HAP-1 (cell line): ENCODE data around the gene HS3ST1.

ENCODE experiments used
- DNase-seq, 2 experiments: peaks; one replicate each; pipeline ENCODE4 v3.0.0-alpha.2; 2016 to 2020; ENCODE audit warnings: low spot score in 2 of 2
- H3K27me3 ChIP-seq: fragments of 250-450 bp; sonication (Bioruptor Pico); 2 replicates; pipeline ENCODE4 v1.5.1; 2020; ENCODE audit warnings: low read depth, mild to moderate bottlenecking, moderate library complexity
- H3K36me3 ChIP-seq: fragments of 250-450 bp; sonication (Bioruptor Pico); replicated peaks from 2 replicates; pipeline ENCODE4 v1.5.1; 2020; ENCODE audit warnings: mild to moderate bottlenecking
- H3K4me1 ChIP-seq: fragments of 250-450 bp; sonication (Bioruptor Pico); 2 replicates; pipeline ENCODE4 v1.5.1; 2020; ENCODE audit warnings: mild to moderate bottlenecking
- H3K4me3 ChIP-seq: fragments of 250-450 bp; sonication (Bioruptor Pico); 2 replicates; pipeline ENCODE4 v1.5.1; 2020; ENCODE audit warnings: mild to moderate bottlenecking, moderate library complexity
- H3K9me3 ChIP-seq: fragments of 250-450 bp; sonication (Bioruptor Pico); 2 replicates; pipeline ENCODE4 v1.5.1; 2020; ENCODE audit warnings: mild to moderate bottlenecking, moderate library complexity
- in situ Hi-C: fragments of 300-500 bp; cut with MboI; formaldehyde crosslinking; loops from 3 replicates; pipeline ENCODE4 v1.14.3; 2020; ENCODE audit warnings: low sequenced_read_pairs, inconsistent platforms, mixed read lengths

HS3ST1 gene

DNA sequence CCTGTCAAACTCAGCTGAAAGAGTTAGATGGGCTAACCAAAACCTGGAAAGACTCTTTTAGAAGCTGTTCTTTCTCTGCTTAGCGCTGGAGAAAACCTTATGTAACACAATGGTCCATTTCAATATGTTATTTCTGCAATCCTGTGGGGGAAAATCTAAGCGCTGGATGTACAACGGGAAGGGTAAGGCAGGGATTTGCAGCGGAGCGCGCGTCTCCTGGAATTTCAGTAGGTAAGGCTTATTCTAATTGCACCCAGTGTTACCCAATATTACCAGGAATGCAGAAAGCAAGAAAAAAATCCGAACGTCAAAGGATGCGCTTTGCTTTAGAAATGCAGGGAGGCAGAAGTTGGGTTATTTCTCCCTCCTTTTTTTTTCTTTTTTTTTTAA, 2.0 kb downstream of the HS3ST1 start:
- Histone ChIP-seq H3K4me1 (no peaks in the 10 kb centered on the region), H3K36me3 (no peaks in the 10 kb centered on the region), H3K4me3 (no peak overlapping the region), H3K9me3 (no peaks in the 10 kb centered on the region), H3K27me3 (no peaks in the 10 kb centered on the region)
- in situ Hi-C loops = no loop called here
- no peak for DNase-seq

DNA sequence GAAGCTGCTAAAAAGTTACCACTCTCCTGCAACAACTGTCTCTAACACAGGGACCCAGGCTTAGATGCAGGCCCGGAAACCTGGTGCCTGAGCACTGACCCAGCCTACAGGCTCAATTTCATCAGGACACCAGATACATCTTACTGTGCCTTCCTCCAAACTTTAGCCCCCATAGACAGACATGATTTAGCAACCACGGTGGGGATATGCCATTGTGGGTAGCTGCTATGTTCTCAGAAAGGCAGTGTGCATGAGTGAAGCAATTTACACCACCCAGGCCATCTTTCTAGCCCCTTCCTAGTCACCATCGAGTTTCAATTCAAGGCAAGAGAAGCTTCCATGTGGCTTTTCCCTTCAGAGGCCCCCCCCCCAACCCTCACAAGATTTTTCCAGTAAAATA, 2.7 kb downstream of the HS3ST1 start:
- H3K4me1 ChIP-seq = no peaks in the 10 kb centered on the region
- no peaks in the 10 kb centered on the region for H3K27me3 ChIP-seq
- in situ Hi-C loops = no loop called here
- DNase-seq = no peak
- H3K36me3 ChIP-seq = no peaks in the 10 kb centered on the region
- no peak overlapping the region for H3K4me3 ChIP-seq
- H3K9me3 ChIP-seq = no peaks in the 10 kb centered on the region

DNA sequence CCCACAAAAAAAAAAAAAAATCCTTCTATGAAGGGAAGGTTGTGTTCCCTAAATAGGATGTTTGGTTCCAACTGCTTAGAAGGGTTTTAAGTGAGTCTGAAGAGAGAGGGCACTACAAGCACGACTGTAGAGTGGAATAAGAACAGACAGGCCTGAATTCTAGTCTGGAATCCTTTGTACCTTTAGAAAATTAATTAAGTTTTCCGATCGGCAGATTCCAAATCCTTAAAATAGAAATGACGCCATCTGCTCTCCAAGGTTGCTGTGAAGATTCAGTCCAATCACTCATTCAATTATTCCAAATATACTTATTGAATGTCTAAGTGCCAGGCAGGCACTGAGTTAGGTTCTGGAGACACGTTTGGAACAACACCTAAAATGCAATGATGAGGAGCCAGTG, 3.8 kb downstream of the HS3ST1 start:
- DNase-seq = no peak
- no peaks in the 10 kb centered on the region for H3K9me3 ChIP-seq
- no peaks in the 10 kb centered on the region for H3K4me1 ChIP-seq
- H3K4me3 ChIP-seq = no peak overlapping the region
- in situ Hi-C loops = no loop called here
- no peaks in the 10 kb centered on the region for H3K36me3 ChIP-seq
- H3K27me3 ChIP-seq = no peaks in the 10 kb centered on the region

DNA sequence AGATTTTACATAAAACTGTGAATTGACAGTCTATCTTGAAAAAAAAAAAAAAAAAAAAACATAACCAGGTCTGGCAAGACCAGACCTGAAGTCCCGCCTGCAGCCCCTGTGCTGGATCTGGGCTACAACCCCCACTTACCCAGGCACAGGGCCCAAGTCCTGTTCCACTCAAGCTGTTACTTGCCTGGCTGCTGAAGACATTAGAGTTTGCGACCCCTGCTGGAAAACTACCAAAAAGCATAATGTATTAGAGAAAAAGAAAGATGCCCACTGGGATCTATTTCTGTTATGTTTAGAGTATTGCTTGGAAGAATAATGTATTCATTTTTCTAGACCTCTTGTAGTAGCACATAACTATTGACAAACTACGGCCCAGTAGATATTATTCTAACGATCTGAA, 4.7 kb downstream of the HS3ST1 start:
- in situ Hi-C loops = no loop called here
- Histone ChIP-seq H3K9me3 (no peaks in the 10 kb centered on the region), H3K36me3 (no peaks in the 10 kb centered on the region), H3K27me3 (no peaks in the 10 kb centered on the region), H3K4me1 (no peaks in the 10 kb centered on the region), H3K4me3 (no peak overlapping the region)
- peak in 1 of 2 experiments; percentile 8 for DNase-seq

DNA sequence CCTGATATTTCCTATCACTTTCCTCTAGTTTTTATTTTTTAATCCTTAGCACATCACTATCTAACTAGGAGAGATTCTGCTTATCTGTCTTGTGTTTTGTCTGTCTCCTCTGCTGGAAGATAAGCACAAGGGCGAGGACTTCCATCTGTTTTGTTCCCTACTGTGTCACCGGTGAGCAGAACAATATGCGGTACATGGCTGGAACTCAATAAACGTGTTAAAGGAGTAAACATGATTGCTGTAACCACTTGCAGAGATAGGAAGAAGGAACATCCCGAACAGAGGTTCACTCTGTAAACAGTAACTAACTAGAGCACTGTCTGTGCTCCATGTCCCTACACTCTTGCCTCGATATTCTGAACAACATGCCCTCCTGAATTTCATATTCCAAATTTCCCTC, 5.2 kb downstream of the HS3ST1 start:
- Histone ChIP-seq H3K27me3 (no peaks in the 10 kb centered on the region), H3K9me3 (no peaks in the 10 kb centered on the region), H3K36me3 (no peaks in the 10 kb centered on the region), H3K4me1 (no peaks in the 10 kb centered on the region), H3K4me3 (no peak overlapping the region)
- in situ Hi-C loops = no loop called here
- no peak for DNase-seq

DNA sequence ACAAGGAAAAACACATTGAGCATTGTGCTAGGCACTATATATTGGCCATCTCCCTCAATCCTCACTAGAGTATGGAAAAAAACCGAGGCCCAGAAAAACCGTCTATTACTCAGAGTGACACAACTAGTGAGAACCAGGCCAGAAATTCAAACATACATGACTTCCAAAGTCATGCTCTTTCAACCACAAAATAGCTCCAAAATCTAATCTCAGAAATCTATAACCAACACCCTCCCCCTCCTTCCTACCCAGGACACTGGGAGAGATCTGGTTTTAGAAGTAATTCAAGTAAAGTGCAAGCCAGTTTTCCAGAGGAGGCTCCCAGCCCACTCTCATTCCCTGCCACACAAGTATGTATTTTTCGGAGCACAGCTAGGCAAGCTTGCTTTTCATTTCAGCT, 7.6 kb downstream of the HS3ST1 start:
- H3K27me3 ChIP-seq = no peaks in the 10 kb centered on the region
- no peaks in the 10 kb centered on the region for H3K9me3 ChIP-seq
- H3K36me3 ChIP-seq = no peaks in the 10 kb centered on the region
- no peak overlapping the region for H3K4me3 ChIP-seq
- H3K4me1 ChIP-seq = no peaks in the 10 kb centered on the region
- in situ Hi-C loops = no loop called here
- no peak for DNase-seq

DNA sequence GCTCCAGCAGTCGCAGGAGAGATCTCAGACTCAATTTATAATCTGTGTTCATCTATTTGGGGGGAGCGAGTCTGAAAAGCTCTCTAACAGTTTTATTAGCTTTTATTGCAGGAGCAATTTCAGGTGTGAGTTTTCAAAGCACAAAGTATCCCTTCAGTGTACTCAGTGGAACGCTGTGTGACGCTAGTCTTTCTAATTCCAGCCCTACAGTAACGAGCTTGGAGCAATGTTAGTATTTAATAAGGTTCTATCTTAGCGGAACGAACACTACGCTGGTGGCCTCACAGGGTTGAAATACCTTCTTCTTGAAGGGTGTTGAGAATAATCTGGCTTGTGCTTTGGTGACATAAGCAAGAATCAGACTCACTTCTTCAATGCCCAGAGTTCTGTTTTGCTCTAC, 8.4 kb downstream of the HS3ST1 start:
- no peak for DNase-seq
- in situ Hi-C loops = no loop called here
- H3K36me3 ChIP-seq = no peaks in the 10 kb centered on the region
- no peak overlapping the region for H3K4me3 ChIP-seq
- H3K4me1 ChIP-seq = no peaks in the 10 kb centered on the region
- H3K27me3 ChIP-seq = no peaks in the 10 kb centered on the region
- H3K9me3 ChIP-seq = no peaks in the 10 kb centered on the region

DNA sequence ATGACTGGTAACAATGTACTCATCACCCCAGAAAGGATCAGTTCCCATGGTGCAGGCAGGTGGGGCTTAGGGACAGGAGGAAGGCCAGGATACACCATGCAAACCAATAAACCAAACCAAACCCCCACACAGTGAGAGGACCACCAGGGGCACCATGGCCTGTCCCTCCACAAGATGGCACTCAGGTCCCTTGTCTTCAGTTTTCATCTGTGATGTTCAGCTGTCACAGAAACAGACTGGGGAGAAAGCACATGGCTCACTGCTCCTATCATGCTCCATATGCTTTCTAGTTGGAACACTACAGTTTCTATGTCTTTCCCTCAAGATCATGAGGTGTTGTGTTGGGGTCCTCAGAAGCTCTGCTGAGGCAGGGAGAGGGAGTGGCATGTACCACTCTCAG, 10.1 kb downstream of the HS3ST1 start:
- in situ Hi-C loops = no loop called here
- H3K4me3 ChIP-seq = no peak overlapping the region

DNA sequence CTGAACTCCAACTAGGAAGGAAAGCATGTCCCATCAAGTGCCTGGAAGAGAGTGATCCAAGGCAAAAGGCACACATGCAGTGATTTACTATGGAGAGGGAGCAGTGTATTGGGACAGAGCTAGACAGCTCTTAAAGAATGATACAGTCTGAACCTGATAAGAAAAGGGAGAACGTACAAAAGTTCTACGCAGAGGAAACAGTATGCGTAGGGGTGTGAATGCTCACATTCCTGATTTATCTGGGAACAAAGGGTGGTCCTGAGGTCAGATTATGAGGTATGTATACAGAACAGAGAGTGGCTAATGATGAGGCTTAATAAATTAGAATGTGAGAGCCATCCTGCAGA, 12.0 kb downstream of the HS3ST1 start:
- in situ Hi-C loops = no loop called here
- no peak overlapping the region for H3K4me3 ChIP-seq
- no peak for DNase-seq
- no peaks in the 10 kb centered on the region for H3K9me3 ChIP-seq
- H3K36me3 ChIP-seq = no peaks in the 10 kb centered on the region
- H3K4me1 ChIP-seq = no peaks in the 10 kb centered on the region
- no peaks in the 10 kb centered on the region for H3K27me3 ChIP-seq

More for the DNA sequence above, 10.1 kb downstream of the HS3ST1 start:
- DNase-seq = no peak
- Histone ChIP-seq H3K4me1 (no peaks in the 10 kb centered on the region), H3K27me3 (no peaks in the 10 kb centered on the region), H3K9me3 (no peaks in the 10 kb centered on the region), H3K36me3 (no peaks in the 10 kb centered on the region)

DNA sequence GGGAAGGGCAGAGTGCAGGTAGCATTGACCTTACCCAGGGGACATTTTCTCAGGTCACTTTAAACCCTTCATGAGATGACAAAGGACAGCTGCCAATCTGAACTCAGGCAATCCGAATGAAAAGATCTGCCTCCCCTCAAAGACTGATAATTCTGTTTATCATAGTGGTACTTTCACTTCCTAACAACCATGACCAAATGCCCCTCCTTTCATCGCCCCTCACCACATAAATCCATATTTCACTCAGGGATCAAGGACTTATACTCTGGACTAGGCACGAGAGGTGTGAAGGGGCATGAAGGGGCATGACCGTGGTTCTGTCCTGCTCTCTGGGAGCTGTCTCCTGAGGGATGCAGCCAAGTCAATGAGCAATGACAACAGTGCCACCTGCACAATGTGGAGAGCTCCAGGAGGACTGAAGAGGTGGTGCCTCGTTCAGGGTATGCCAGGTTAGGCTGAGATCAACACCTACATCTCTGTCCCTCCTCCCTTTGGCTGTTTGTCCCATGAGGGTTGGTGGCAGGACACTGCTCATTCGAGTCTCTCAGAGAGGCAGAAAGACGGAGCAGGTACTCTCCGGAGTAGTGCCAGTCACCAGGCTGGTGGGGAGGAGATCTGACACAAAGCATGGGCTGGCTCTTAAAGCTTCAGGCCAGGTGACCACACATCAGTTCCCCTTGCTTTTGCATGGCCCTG, 12.5 kb downstream of the HS3ST1 start:
- no peaks in the 10 kb centered on the region for H3K36me3 ChIP-seq
- H3K9me3 ChIP-seq = no peaks in the 10 kb centered on the region
- DNase-seq = no peak
- H3K27me3 ChIP-seq = no peaks in the 10 kb centered on the region
- H3K4me1 ChIP-seq = no peaks in the 10 kb centered on the region
- in situ Hi-C loops = no loop called here
- H3K4me3 ChIP-seq = no peak overlapping the region

DNA sequence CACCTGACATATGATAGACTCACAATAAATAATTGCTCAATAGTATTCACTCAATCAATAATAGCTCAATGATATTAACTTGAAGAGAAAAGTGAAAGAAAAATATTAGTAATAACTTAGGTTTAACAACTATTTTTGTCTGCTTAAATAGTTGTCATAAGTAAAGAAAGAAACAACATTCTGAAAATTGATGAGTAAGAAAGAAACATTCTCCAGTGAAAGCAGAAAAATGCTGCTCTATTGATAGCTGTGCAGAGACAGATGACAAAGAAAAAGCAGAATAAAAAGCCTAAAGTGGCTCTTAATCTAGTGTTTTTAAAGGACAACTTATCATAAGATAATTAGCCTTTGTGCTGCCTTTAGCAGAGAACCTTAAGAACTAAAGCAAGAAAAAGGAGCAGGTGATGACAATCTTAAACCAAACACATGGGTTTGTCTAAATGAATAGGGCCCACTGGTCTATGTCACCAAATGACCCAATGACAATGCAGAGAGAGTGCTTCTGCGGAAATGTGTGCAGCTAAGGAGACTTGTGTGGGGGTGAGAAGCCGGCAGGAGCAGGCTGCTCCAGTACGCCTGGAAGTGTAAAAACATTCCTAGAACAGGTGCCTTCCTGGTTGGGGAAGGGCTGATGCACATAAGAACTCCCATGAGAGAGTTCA, 13.2 kb downstream of the HS3ST1 start:
- Histone ChIP-seq H3K27me3 (no peaks in the 10 kb centered on the region), H3K36me3 (no peaks in the 10 kb centered on the region), H3K9me3 (no peaks in the 10 kb centered on the region), H3K4me1 (no peaks in the 10 kb centered on the region), H3K4me3 (no peak overlapping the region)
- in situ Hi-C loops = no loop called here
- no peak for DNase-seq

DNA sequence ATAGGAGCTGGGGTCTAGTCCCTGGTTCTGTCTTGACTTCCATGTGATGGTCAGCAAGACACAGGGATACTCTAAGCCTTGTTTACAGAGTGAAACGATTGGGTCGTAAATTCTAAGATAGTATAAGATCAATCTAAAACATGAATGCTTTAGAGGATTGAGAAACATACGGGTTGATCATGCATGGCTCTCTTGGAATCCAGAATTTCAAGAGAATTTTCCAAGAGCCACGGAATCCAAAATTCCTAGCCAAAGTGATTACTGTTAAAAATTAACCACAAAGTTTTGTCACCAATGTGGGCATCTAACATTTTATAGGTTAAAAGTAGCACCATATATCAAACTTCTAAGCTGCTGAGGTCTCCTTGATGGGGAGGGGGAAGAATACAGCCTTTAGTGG, 16.5 kb downstream of the HS3ST1 start:
- in situ Hi-C loops = no loop called here
- Histone ChIP-seq H3K36me3 (no peaks in the 10 kb centered on the region), H3K27me3 (no peaks in the 10 kb centered on the region), H3K4me1 (no peaks in the 10 kb centered on the region), H3K9me3 (no peaks in the 10 kb centered on the region), H3K4me3 (no peak overlapping the region)
- DNase-seq = no peak

DNA sequence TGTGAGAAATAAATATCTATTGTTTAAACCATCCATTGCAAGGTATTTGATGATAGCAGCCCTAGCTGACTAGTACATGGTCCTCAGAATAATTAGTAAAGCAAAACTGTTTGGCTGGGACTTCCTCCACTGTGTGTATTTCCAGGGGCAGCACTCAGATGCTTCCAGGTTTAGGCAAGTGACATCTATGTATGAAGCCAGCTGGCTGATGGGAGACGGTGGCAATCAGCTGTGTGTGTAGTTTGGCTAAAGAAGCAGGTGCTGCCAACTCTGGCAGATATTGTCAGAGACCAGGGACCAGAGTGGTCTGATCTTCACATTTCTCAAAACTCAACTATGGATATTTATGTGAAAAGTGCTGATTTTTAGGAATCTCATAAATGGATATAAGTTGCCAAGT, 19.1 kb downstream of the HS3ST1 start:
- no peaks in the 10 kb centered on the region for H3K9me3 ChIP-seq
- H3K4me3 ChIP-seq = no peak overlapping the region
- in situ Hi-C loops = no loop called here
- DNase-seq = no peak
- H3K36me3 ChIP-seq = no peaks in the 10 kb centered on the region
- H3K4me1 ChIP-seq = no peaks in the 10 kb centered on the region
- no peaks in the 10 kb centered on the region for H3K27me3 ChIP-seq

DNA sequence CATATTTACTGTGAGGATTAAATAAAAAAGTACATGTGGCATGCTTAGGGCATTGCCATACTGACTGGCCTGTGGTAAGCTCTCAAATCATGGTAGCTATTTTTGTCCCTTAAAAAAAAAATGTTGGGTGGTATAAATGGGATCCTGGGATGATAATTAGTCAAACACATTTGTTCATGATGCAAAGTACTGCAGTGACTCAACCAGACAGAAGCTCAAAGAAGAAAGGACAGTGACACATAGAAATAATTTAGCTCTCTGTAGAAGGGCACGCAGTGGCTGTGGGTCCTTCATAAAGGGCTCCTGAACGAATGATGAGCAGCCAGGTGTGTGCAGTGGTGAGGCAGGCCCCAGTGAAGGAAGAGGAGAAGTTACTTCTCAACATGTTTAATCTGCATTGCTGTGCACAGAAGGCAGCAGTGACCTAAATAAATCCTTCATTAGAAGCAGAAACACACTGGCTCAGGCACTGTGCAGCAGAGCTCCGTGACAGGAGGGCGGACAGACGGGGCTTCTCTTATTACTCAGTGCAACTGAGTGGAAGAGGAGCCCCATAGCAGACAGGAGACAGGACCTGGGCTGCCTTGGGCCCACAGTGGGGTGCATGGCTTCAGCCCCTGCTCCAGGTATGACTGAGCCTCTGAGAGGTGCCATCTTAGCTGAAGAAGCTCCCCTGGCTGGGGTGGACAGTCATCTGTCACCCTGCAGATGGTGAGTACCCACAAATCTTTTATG, 20.3 kb downstream of the HS3ST1 start:
- H3K27me3 ChIP-seq = no peaks in the 10 kb centered on the region
- H3K36me3 ChIP-seq = no peaks in the 10 kb centered on the region
- no peak for DNase-seq
- H3K4me1 ChIP-seq = no peaks in the 10 kb centered on the region
- in situ Hi-C loops = no loop called here
- H3K9me3 ChIP-seq = no peaks in the 10 kb centered on the region
- no peak overlapping the region for H3K4me3 ChIP-seq
